OCI-M1 (cell line): ENCODE measurements around the gene SRSF10.

Experiments
- DNase-seq: peaks from one replicate; lab custom pipeline; 2025; lab: John Stamatoyannopoulos, UW

The SRSF10 gene

GRCh38 chr1:23958810-23959460, 21.2 kb downstream of the SRSF10 start:
- peak; percentile 98 for DNase-seq

DNA sequence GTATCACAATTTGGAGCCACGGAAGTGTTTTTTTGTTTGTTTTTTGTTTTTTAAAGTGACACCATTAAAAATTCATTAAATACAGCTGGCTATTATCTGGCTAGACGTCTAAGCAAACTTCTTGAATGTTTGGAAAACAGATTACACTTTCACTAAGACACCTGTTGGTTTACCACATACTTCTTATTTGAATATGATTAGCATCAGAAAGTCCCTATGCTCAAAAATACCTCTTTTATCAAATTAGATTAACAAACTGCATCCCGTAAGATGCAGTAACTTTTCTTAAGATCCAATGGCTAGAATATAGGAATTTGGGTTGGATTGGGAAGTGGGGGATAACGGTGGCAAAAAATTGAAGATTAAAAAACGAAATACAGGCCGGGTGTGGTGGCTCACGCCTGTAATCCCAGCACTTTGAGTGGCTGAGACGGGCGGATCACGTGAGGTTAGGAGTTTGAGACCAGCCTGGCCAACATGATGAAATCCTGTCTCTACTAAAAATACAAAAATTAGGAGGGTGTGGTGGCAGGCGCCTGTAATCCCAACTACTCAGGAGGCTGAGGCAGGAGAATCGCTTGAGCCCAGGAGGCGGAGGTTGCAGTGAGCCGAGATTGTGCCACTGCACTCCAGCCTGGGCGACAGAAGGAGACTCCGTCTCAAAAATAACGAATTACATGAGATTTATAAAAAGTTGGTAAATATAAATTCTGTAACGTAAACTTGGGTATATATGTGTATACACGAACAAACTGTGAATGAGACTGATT, 21.9 kb downstream of the SRSF10 start:
- DNase-seq: peak; percentile 61

GRCh38 chr1:23957096-23957495, 23.0 kb downstream of the SRSF10 start:
- no peak for DNase-seq

DNA sequence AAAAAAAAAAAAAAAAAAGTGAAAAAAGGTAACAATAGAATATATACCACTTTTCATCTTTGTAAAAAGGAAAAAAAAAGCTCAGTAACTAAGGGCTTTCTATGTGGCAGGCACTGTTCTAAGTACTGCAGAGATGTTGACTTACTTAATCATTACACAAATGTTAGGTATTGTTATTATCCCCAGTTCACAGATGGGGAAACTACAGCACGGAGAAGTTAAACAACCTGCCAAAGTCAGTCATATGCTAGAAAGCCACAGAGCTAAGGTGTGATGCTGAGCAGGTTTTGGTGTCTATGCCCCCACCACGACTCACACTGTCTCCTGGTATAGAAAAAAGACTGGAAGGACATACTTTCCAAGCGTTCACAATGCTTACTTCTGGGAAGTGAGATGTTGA, 27.1 kb downstream of the SRSF10 start:
- DNase-seq: no peak

GRCh38 chr1:23947366-23947765, 32.8 kb downstream of the SRSF10 start:
- no peak for DNase-seq

DNA sequence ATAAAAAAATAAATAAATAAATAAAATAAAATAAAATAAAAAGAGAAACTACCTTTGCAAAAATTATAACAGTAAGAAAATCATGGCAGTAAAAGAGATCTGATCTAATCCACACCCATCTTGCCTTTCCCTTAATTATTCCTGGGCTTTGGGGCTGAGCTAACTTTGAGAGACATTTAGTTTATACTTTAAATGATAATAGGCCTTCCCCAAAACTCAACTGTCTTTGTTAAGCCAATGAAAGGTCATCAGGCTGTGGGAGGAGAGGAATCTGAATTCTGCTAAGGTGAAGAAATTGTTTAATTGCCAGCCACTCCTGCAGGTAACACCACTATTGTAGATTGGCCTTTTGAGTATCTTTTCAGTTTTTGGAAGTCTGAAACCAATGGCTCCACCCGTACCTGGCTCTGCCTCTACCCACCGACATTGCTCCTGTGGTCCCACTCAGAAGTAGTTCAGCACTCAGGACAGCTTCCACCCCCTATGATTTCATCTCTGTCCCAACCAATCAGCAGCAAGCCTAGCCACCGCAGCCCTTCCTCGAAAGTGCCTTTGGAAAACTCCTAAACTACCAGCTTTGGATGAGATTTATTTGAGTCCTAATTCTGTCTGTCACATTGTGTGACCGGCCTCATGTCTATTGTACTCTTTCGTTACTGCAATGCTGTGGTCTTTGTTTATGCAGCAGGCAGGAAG, 43.5 kb downstream of the SRSF10 start:
- DNase-seq: no peak

GRCh38 chr1:23931491-23931880, 48.6 kb downstream of the SRSF10 start:
- DNase-seq: no peak

GRCh38 chr1:23930861-23931490, 49.2 kb downstream of the SRSF10 start:
- no peak for DNase-seq

GRCh38 chr1:23930270-23930669, 49.9 kb downstream of the SRSF10 start:
- DNase-seq: no peak

- DNase-seq: no peak
These were observed 51.3 kb downstream of the SRSF10 start for GRCh38 chr1:23928789-23929188.

GRCh38 chr1:23927097-23927496, 53.0 kb downstream of the SRSF10 start:
- DNase-seq: no peak

DNA sequence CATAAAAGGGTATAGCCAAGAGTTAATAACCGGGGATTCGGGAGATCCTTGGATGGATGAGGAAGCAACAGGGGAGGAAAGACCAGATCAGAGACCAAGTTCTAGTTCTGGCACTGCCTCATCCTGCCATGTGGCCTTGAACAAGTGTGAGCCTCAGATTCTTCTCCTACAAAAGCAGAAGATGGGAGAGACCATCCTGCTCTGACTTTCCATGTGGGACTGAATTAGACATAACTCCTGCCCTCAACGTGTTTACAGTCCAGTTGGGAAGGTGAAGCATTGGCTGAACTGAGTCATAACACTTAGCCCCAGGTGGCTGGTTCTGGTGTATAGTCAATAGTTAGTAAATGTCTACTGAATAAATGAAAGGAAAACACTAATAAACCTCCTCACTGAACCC, 54.8 kb downstream of the SRSF10 start:
- DNase-seq: no peak

DNA sequence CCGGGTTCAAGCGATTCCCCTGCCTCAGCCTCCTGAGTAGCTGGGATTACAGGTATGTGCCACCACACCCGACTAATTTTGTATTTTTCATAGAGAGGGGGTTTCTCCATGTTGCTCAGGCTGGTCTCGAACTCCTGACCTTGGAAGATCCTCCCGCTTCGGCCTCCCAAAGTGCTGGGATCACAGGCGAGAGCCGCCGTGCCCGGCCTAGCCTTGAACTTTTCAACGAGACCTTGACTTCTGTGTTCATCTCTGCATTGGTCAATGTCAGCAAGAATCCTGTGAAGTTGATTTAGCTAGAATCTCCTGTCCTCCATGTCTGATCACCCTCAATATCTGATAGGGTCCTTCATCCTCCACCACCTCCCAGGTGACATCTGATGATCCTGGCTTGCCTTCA, 55.5 kb downstream of the SRSF10 start:
- DNase-seq: no peak

DNA sequence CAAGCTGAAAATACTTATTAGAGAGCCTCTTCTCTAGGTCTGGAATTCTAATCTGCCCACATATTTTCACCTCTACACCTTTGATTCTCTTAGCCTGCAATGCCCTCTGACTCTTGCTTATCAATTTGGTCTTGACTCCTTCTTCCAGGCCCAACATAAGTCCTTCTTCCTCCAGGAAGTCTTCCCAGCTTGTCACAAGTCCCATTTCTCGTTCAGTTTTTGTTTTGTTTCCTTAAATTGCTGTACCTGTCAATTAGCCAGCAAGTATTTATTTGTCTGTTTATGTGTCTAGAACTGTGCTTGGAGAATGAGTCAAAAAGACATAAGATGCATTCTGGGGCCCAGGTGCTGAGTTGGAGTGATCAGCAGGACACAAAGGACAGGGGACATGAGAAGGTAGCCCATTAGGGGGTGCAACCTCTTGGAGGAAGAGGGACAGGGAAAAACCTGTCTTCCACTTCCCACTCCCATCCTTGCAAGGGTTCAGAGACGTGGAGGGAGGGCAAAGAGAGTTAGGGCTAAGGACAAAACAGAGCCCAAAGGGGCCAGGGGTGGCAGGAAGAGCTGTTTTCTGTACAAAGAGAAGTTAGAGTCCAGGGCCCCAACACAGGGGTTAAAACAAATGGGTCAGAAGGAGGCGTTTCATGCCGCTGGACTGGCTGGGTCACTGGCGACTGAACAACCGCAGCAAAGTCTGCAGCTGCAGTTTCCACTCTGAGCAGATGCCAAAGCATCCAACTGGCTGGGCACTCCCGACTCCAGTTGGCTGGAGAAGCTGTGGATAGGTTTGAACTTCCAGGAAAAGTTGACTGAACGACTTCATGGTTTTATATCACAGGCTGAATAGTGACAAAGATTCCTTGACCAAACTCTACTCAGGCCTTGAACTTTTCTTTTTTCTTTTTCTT, 56.3 kb downstream of the SRSF10 start:
- DNase-seq: no peak

- DNase-seq: no peak
These were observed 57.7 kb downstream of the SRSF10 start for GRCh38 chr1:23922321-23922943.

GRCh38 chr1:23916209-23917131, 63.7 kb downstream of the SRSF10 start:
- DNase-seq: peak; percentile 89

GRCh38 chr1:23915466-23915865, 64.7 kb downstream of the SRSF10 start:
- peak; percentile 58 for DNase-seq

DNA sequence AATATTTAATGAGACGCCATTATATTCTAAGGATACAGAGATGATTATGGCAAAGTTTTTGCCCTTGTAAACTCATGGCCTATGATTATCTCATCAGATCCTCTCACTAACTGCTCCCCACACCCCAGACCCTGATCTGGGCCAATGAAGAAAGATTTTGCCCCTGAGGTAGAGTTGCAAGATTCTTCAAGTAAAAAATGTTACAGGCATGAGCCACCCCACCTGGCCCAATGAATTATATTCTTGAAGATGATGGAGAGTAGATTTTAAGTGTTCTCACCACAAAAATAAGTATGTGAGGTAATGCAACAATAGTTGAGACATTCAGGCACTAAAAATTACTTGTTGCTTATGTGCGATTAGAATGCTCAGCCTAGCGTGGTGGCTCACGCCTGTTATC, 65.2 kb downstream of the SRSF10 start:
- no peak for DNase-seq
